ENCODE measurements around the gene PAPOLB.

Gene PAPOLB

GRCh38 chr7:4835398-4836205 is 26.2 kb downstream of the PAPOLB start:
- no peaks in the 10 kb centered on the region for H3K9me3 ChIP-seq (ENCODE audit: control insufficient read depth in 2 of 2, low read length in 2 of 2)
- no peaks in the 10 kb centered on the region for H3K27me3 ChIP-seq (ENCODE audit: control insufficient read depth in 2 of 2, insufficient read depth in 2 of 2, low read length in 2 of 2)
- H3K36me3 ChIP-seq (ENCODE audit: control insufficient read depth in 2 of 2, insufficient read depth in 2 of 2, low read length in 2 of 2) = no peaks in the 10 kb centered on the region
- H3K27ac ChIP-seq (ENCODE audit: low read depth in 2 of 2, low read length in 2 of 2) = no peak overlapping the region
- no peak overlapping the region for H3K9ac ChIP-seq (ENCODE audit: low read depth in 1 of 2, low read length in 2 of 2)
- no peaks in the 10 kb centered on the region for H3K4me1 ChIP-seq (ENCODE audit: control insufficient read depth in 2 of 2, insufficient read depth in 2 of 2, low read length in 2 of 2)
- no peak overlapping the region for H3K4me3 ChIP-seq (ENCODE audit: low read length in 2 of 2)

GRCh38 chr7:4834601-4835397 is 27.0 kb downstream of the PAPOLB start:
- Histone ChIP-seq H3K27me3 (ENCODE audit: control insufficient read depth in 2 of 2, insufficient read depth in 2 of 2, low read length in 2 of 2) (no peaks in the 10 kb centered on the region), H3K36me3 (ENCODE audit: control insufficient read depth in 2 of 2, insufficient read depth in 2 of 2, low read length in 2 of 2) (no peaks in the 10 kb centered on the region), H3K27ac (ENCODE audit: low read depth in 2 of 2, low read length in 2 of 2) (no peak overlapping the region), H3K9me3 (ENCODE audit: control insufficient read depth in 2 of 2, low read length in 2 of 2) (no peaks in the 10 kb centered on the region), H3K9ac (ENCODE audit: low read depth in 1 of 2, low read length in 2 of 2) (no peak overlapping the region), H3K4me1 (ENCODE audit: control insufficient read depth in 2 of 2, insufficient read depth in 2 of 2, low read length in 2 of 2) (no peaks in the 10 kb centered on the region), H3K4me3 (ENCODE audit: low read length in 2 of 2) (no peak overlapping the region)

GRCh38 chr7:4833691-4834600 is 27.9 kb downstream of the PAPOLB start:
- no peaks in the 10 kb centered on the region for H3K9me3 ChIP-seq (ENCODE audit: control insufficient read depth in 2 of 2, low read length in 2 of 2)
- no peak overlapping the region for H3K9ac ChIP-seq (ENCODE audit: low read depth in 1 of 2, low read length in 2 of 2)
- H3K27me3 ChIP-seq (ENCODE audit: control insufficient read depth in 2 of 2, insufficient read depth in 2 of 2, low read length in 2 of 2) = no peaks in the 10 kb centered on the region
- no peaks in the 10 kb centered on the region for H3K4me1 ChIP-seq (ENCODE audit: control insufficient read depth in 2 of 2, insufficient read depth in 2 of 2, low read length in 2 of 2)
- H3K36me3 ChIP-seq (ENCODE audit: control insufficient read depth in 2 of 2, insufficient read depth in 2 of 2, low read length in 2 of 2) = no peaks in the 10 kb centered on the region
- H3K27ac ChIP-seq (ENCODE audit: low read depth in 2 of 2, low read length in 2 of 2) = no peak overlapping the region
- H3K4me3 ChIP-seq (ENCODE audit: low read length in 2 of 2) = no peak overlapping the region

GRCh38 chr7:4833176-4833575 is 28.7 kb downstream of the PAPOLB start:
- no peaks in the 10 kb centered on the region for H3K36me3 ChIP-seq (ENCODE audit: control insufficient read depth in 2 of 2, insufficient read depth in 2 of 2, low read length in 2 of 2)
- no peaks in the 10 kb centered on the region for H3K9me3 ChIP-seq (ENCODE audit: control insufficient read depth in 2 of 2, low read length in 2 of 2)
- H3K27me3 ChIP-seq (ENCODE audit: control insufficient read depth in 2 of 2, insufficient read depth in 2 of 2, low read length in 2 of 2) = no peaks in the 10 kb centered on the region
- no peak overlapping the region for H3K27ac ChIP-seq (ENCODE audit: low read depth in 2 of 2, low read length in 2 of 2)
- H3K4me1 ChIP-seq (ENCODE audit: control insufficient read depth in 2 of 2, insufficient read depth in 2 of 2, low read length in 2 of 2) = no peaks in the 10 kb centered on the region
- H3K9ac ChIP-seq (ENCODE audit: low read depth in 1 of 2, low read length in 2 of 2) = no peak overlapping the region
- H3K4me3 ChIP-seq (ENCODE audit: low read length in 2 of 2) = no peak overlapping the region

GRCh38 chr7:4832711-4833110 is 29.1 kb downstream of the PAPOLB start:
- H3K4me1 ChIP-seq (ENCODE audit: control insufficient read depth in 2 of 2, insufficient read depth in 2 of 2, low read length in 2 of 2) = no peaks in the 10 kb centered on the region
- H3K27ac ChIP-seq (ENCODE audit: low read depth in 2 of 2, low read length in 2 of 2) = no peak overlapping the region
- H3K27me3 ChIP-seq (ENCODE audit: control insufficient read depth in 2 of 2, insufficient read depth in 2 of 2, low read length in 2 of 2) = no peaks in the 10 kb centered on the region
- no peak overlapping the region for H3K9ac ChIP-seq (ENCODE audit: low read depth in 1 of 2, low read length in 2 of 2)
- H3K9me3 ChIP-seq (ENCODE audit: control insufficient read depth in 2 of 2, low read length in 2 of 2) = no peaks in the 10 kb centered on the region
- H3K4me3 ChIP-seq (ENCODE audit: low read length in 2 of 2) = no peak overlapping the region
- no peaks in the 10 kb centered on the region for H3K36me3 ChIP-seq (ENCODE audit: control insufficient read depth in 2 of 2, insufficient read depth in 2 of 2, low read length in 2 of 2)

- Histone ChIP-seq H3K9me3 (ENCODE audit: control insufficient read depth in 2 of 2, low read length in 2 of 2) (no peaks in the 10 kb centered on the region), H3K4me1 (ENCODE audit: control insufficient read depth in 2 of 2, insufficient read depth in 2 of 2, low read length in 2 of 2) (no peaks in the 10 kb centered on the region), H3K36me3 (ENCODE audit: control insufficient read depth in 2 of 2, insufficient read depth in 2 of 2, low read length in 2 of 2) (no peaks in the 10 kb centered on the region), H3K9ac (ENCODE audit: low read depth in 1 of 2, low read length in 2 of 2) (no peak overlapping the region), H3K27ac (ENCODE audit: low read depth in 2 of 2, low read length in 2 of 2) (no peak overlapping the region), H3K27me3 (ENCODE audit: control insufficient read depth in 2 of 2, insufficient read depth in 2 of 2, low read length in 2 of 2) (no peaks in the 10 kb centered on the region), H3K4me3 (ENCODE audit: low read length in 2 of 2) (no peak overlapping the region)
Observed at GRCh38 chr7:4831723-4832495, 29.9 kb downstream of the PAPOLB start.

GRCh38 chr7:4830176-4830575 is 31.7 kb downstream of the PAPOLB start:
- no peaks in the 10 kb centered on the region for H3K9me3 ChIP-seq (ENCODE audit: control insufficient read depth in 2 of 2, low read length in 2 of 2)
- H3K4me3 ChIP-seq (ENCODE audit: low read length in 2 of 2) = no peak overlapping the region
- no peaks in the 10 kb centered on the region for H3K36me3 ChIP-seq (ENCODE audit: control insufficient read depth in 2 of 2, insufficient read depth in 2 of 2, low read length in 2 of 2)
- H3K9ac ChIP-seq (ENCODE audit: low read depth in 1 of 2, low read length in 2 of 2) = no peak overlapping the region
- H3K27ac ChIP-seq (ENCODE audit: low read depth in 2 of 2, low read length in 2 of 2) = no peak overlapping the region
- H3K27me3 ChIP-seq (ENCODE audit: control insufficient read depth in 2 of 2, insufficient read depth in 2 of 2, low read length in 2 of 2) = no peaks in the 10 kb centered on the region
- no peaks in the 10 kb centered on the region for H3K4me1 ChIP-seq (ENCODE audit: control insufficient read depth in 2 of 2, insufficient read depth in 2 of 2, low read length in 2 of 2)

GRCh38 chr7:4828720-4829383 is 33.0 kb downstream of the PAPOLB start:
- Histone ChIP-seq H3K27me3 (ENCODE audit: control insufficient read depth in 2 of 2, insufficient read depth in 2 of 2, low read length in 2 of 2) (no peaks in the 10 kb centered on the region), H3K9me3 (ENCODE audit: control insufficient read depth in 2 of 2, low read length in 2 of 2) (no peaks in the 10 kb centered on the region), H3K27ac (ENCODE audit: low read depth in 2 of 2, low read length in 2 of 2) (no peak overlapping the region)

GRCh38 chr7:4825081-4825480 is 36.7 kb downstream of the PAPOLB start:
- Histone ChIP-seq H3K27me3 (ENCODE audit: control insufficient read depth in 2 of 2, insufficient read depth in 2 of 2, low read length in 2 of 2) (no peaks in the 10 kb centered on the region), H3K9ac (ENCODE audit: low read depth in 1 of 2, low read length in 2 of 2) (no peak overlapping the region), H3K9me3 (ENCODE audit: control insufficient read depth in 2 of 2, low read length in 2 of 2) (no peaks in the 10 kb centered on the region), H3K4me3 (ENCODE audit: low read length in 2 of 2) (no peak overlapping the region), H3K4me1 (ENCODE audit: control insufficient read depth in 2 of 2, insufficient read depth in 2 of 2, low read length in 2 of 2) (no peaks in the 10 kb centered on the region), H3K27ac (ENCODE audit: low read depth in 2 of 2, low read length in 2 of 2) (no peak overlapping the region), H3K36me3 (ENCODE audit: control insufficient read depth in 2 of 2, insufficient read depth in 2 of 2, low read length in 2 of 2) (no peaks in the 10 kb centered on the region)

More at GRCh38 chr7:4828720-4829383, 33.0 kb downstream of the PAPOLB start:
- no peaks in the 10 kb centered on the region for H3K4me1 ChIP-seq (ENCODE audit: control insufficient read depth in 2 of 2, insufficient read depth in 2 of 2, low read length in 2 of 2)
- no peaks in the 10 kb centered on the region for H3K36me3 ChIP-seq (ENCODE audit: control insufficient read depth in 2 of 2, insufficient read depth in 2 of 2, low read length in 2 of 2)
- H3K4me3 ChIP-seq (ENCODE audit: low read length in 2 of 2) = no peak overlapping the region
- H3K9ac ChIP-seq (ENCODE audit: low read depth in 1 of 2, low read length in 2 of 2) = no peak overlapping the region
